ENCODE data around the gene MCTP1. TPM values are rescaled to one million over a fixed set of nuclear protein-coding genes. Genes with fewer than 3 reads are reported as not detected.

The MCTP1 gene
- total RNA-seq, 2 experiments from 2014 or later = 1.6 TPM

- no peak overlapping the region for H3K27ac Mint-ChIP-seq
- no peak for DNase-seq
- peaks cover 7% of the 10 kb centered on the region for H3K27me3 Mint-ChIP-seq
- H3K9me3 Mint-ChIP-seq = peaks cover 2% of the 10 kb centered on the region
- POLR2A ChIA-PET = no interaction called here
- ATAC-seq (ENCODE audit: low read depth) = no peak
- H3K36me3 Mint-ChIP-seq = no peaks in the 10 kb centered on the region
- H3K4me3 Mint-ChIP-seq = no peak overlapping the region
- H3K4me1 Mint-ChIP-seq = no peaks in the 10 kb centered on the region
Measured at GRCh38 chr5:95032801-95033200, 252.1 kb downstream of the MCTP1 start.

- Mint-ChIP-seq H3K36me3 (no peaks in the 10 kb centered on the region), H3K4me3 (no peak overlapping the region), H3K27ac (no peak overlapping the region), H3K4me1 (peaks cover 6% of the 10 kb centered on the region), H3K27me3 (peaks cover 7% of the 10 kb centered on the region), H3K9me3 (peaks cover 2% of the 10 kb centered on the region)
- no peak for DNase-seq
- no peak for ATAC-seq (ENCODE audit: low read depth)
- POLR2A ChIA-PET = no interaction called here
Measured at GRCh38 chr5:95029569-95030366, 255.1 kb downstream of the MCTP1 start.

- Mint-ChIP-seq H3K27ac (no peak overlapping the region), H3K9me3 (peaks cover 2% of the 10 kb centered on the region), H3K36me3 (no peaks in the 10 kb centered on the region), H3K27me3 (peaks cover 2% of the 10 kb centered on the region), H3K4me3 (no peak overlapping the region), H3K4me1 (peaks cover 9% of the 10 kb centered on the region)
- ATAC-seq (ENCODE audit: low read depth) (no peak), DNase-seq (no peak)
- POLR2A ChIA-PET = no interaction called here
Measured at GRCh38 chr5:95027775-95028174, 257.1 kb downstream of the MCTP1 start.

- DNase-seq = no peak
- peaks cover 9% of the 10 kb centered on the region for H3K4me1 Mint-ChIP-seq
- H3K36me3 Mint-ChIP-seq = no peaks in the 10 kb centered on the region
- H3K4me3 Mint-ChIP-seq = no peak overlapping the region
- no peak for ATAC-seq (ENCODE audit: low read depth)
- POLR2A ChIA-PET = no interaction called here
- H3K27ac Mint-ChIP-seq = no peak overlapping the region
- H3K27me3 Mint-ChIP-seq = peaks cover 2% of the 10 kb centered on the region
- H3K9me3 Mint-ChIP-seq = peaks cover 2% of the 10 kb centered on the region
Measured at GRCh38 chr5:95027151-95027721, 257.7 kb downstream of the MCTP1 start.

GRCh38 chr5:95026718-95027117 is 258.2 kb downstream of the MCTP1 start:
- DNase-seq (no peak), ATAC-seq (ENCODE audit: low read depth) (no peak)
- no peaks in the 10 kb centered on the region for H3K36me3 Mint-ChIP-seq
- peaks cover 2% of the 10 kb centered on the region for H3K9me3 Mint-ChIP-seq
- H3K4me1 Mint-ChIP-seq = peaks cover 9% of the 10 kb centered on the region
- H3K4me3 Mint-ChIP-seq = no peak overlapping the region
- H3K27ac Mint-ChIP-seq = no peak overlapping the region
- POLR2A ChIA-PET = no interaction called here
- peaks cover 1% of the 10 kb centered on the region for H3K27me3 Mint-ChIP-seq

- H3K4me1 Mint-ChIP-seq = peaks cover 9% of the 10 kb centered on the region
- H3K9me3 Mint-ChIP-seq = no peaks in the 10 kb centered on the region
- no peak for ATAC-seq (ENCODE audit: low read depth)
- H3K27me3 Mint-ChIP-seq = no peaks in the 10 kb centered on the region
- H3K4me3 Mint-ChIP-seq = no peak overlapping the region
- no peaks in the 10 kb centered on the region for H3K36me3 Mint-ChIP-seq
- no peak overlapping the region for H3K27ac Mint-ChIP-seq
- POLR2A ChIA-PET = no interaction called here
- no peak for DNase-seq
Measured at GRCh38 chr5:95022967-95023695, 261.8 kb downstream of the MCTP1 start.

GRCh38 chr5:95020345-95020744 is 264.5 kb downstream of the MCTP1 start:
- no peaks in the 10 kb centered on the region for H3K27me3 Mint-ChIP-seq
- POLR2A ChIA-PET = no interaction called here

GRCh38 chr5:95018946-95019345 is 265.9 kb downstream of the MCTP1 start:
- Mint-ChIP-seq H3K4me3 (no peak overlapping the region), H3K4me1 (peaks cover 3% of the 10 kb centered on the region), H3K27me3 (no peaks in the 10 kb centered on the region), H3K9me3 (no peaks in the 10 kb centered on the region), H3K27ac (no peak overlapping the region), H3K36me3 (no peaks in the 10 kb centered on the region)
- POLR2A ChIA-PET = no interaction called here
- DNase-seq (no peak), ATAC-seq (ENCODE audit: low read depth) (no peak)

More at GRCh38 chr5:95020345-95020744, 264.5 kb downstream of the MCTP1 start:
- H3K9me3 Mint-ChIP-seq = no peaks in the 10 kb centered on the region
- DNase-seq = no peak
- H3K4me3 Mint-ChIP-seq = no peak overlapping the region
- H3K4me1 Mint-ChIP-seq = peaks cover 3% of the 10 kb centered on the region
- no peak for ATAC-seq (ENCODE audit: low read depth)
- H3K27ac Mint-ChIP-seq = no peak overlapping the region
- no peaks in the 10 kb centered on the region for H3K36me3 Mint-ChIP-seq

GRCh38 chr5:95018511-95018910 is 266.4 kb downstream of the MCTP1 start:
- no peak overlapping the region for H3K27ac Mint-ChIP-seq
- H3K9me3 Mint-ChIP-seq = no peaks in the 10 kb centered on the region
- no peak overlapping the region for H3K4me3 Mint-ChIP-seq
- POLR2A ChIA-PET = no interaction called here
- H3K4me1 Mint-ChIP-seq = peaks cover 3% of the 10 kb centered on the region
- ATAC-seq (ENCODE audit: low read depth) = no peak
- H3K36me3 Mint-ChIP-seq = no peaks in the 10 kb centered on the region
- DNase-seq = no peak
- H3K27me3 Mint-ChIP-seq = no peaks in the 10 kb centered on the region

GRCh38 chr5:95009812-95010211 is 275.1 kb downstream of the MCTP1 start:
- no peak overlapping the region for H3K4me3 Mint-ChIP-seq
- peaks cover 2% of the 10 kb centered on the region for H3K9me3 Mint-ChIP-seq
- H3K4me1 Mint-ChIP-seq = no peaks in the 10 kb centered on the region
- POLR2A ChIA-PET = no interaction called here
- DNase-seq (no peak), ATAC-seq (ENCODE audit: low read depth) (no peak)
- no peaks in the 10 kb centered on the region for H3K36me3 Mint-ChIP-seq
- H3K27ac Mint-ChIP-seq = no peak overlapping the region
- H3K27me3 Mint-ChIP-seq = no peaks in the 10 kb centered on the region

- Mint-ChIP-seq H3K4me3 (no peak overlapping the region), H3K36me3 (no peaks in the 10 kb centered on the region), H3K27ac (no peak overlapping the region), H3K27me3 (no peaks in the 10 kb centered on the region), H3K9me3 (peaks cover 7% of the 10 kb centered on the region), H3K4me1 (no peaks in the 10 kb centered on the region)
- ATAC-seq (ENCODE audit: low read depth) = no peak
- POLR2A ChIA-PET = no interaction called here
- no peak for DNase-seq
Measured at GRCh38 chr5:95007921-95008597, 276.8 kb downstream of the MCTP1 start.

- POLR2A ChIA-PET = no interaction called here
Measured at GRCh38 chr5:95005811-95006210, 279.1 kb downstream of the MCTP1 start.

GRCh38 chr5:94998670-94999069 is 286.2 kb downstream of the MCTP1 start:
- POLR2A ChIA-PET = no interaction called here
- Mint-ChIP-seq H3K4me3 (no peak overlapping the region), H3K4me1 (no peaks in the 10 kb centered on the region), H3K27ac (no peak overlapping the region), H3K36me3 (no peaks in the 10 kb centered on the region), H3K9me3 (peaks cover under 1% of the 10 kb centered on the region), H3K27me3 (no peaks in the 10 kb centered on the region)
- DNase-seq (no peak), ATAC-seq (ENCODE audit: low read depth) (no peak)

More at GRCh38 chr5:95005811-95006210, 279.1 kb downstream of the MCTP1 start:
- Mint-ChIP-seq H3K36me3 (no peaks in the 10 kb centered on the region), H3K4me3 (no peak overlapping the region), H3K27ac (no peak overlapping the region), H3K27me3 (no peaks in the 10 kb centered on the region), H3K9me3 (peaks cover 7% of the 10 kb centered on the region), H3K4me1 (no peaks in the 10 kb centered on the region)
- DNase-seq = no peak
- no peak for ATAC-seq (ENCODE audit: low read depth)
